ENCODE measurements around the gene MAGI2.

Gene MAGI2

DNA sequence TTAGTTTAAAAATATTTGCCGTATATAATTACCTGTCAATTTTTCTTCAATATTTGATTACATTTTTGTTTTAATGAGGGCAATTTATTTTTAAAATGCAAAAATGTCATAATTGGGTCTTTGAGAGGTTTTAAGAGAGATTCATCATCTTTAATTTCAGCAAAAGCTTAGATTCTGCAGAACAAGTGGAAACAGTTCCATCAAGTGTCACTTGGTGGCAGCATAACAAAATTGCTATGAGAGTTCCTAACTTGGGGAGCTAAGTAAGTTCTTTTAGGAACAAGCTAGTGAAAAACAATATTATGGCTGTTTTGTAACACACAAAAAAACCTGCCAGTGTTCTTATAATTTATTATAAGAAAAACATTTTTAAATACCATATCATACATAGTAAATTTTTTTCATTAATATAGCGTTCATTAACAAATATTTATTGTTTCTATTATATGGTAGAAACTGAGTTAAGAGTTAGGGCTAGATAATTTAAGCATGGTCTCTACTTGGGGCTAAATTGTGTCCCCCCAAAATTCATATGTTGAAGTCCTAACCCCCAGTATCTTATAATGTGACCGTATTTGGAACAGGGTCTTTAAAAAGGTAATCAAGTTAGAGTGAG is 155.2 kb downstream of the MAGI2 start:
- in situ Hi-C loops (cut with HindIII; ENCODE audit: low sequenced_read_pairs): no loop called here
- TF ChIP-seq, protein P1, sequence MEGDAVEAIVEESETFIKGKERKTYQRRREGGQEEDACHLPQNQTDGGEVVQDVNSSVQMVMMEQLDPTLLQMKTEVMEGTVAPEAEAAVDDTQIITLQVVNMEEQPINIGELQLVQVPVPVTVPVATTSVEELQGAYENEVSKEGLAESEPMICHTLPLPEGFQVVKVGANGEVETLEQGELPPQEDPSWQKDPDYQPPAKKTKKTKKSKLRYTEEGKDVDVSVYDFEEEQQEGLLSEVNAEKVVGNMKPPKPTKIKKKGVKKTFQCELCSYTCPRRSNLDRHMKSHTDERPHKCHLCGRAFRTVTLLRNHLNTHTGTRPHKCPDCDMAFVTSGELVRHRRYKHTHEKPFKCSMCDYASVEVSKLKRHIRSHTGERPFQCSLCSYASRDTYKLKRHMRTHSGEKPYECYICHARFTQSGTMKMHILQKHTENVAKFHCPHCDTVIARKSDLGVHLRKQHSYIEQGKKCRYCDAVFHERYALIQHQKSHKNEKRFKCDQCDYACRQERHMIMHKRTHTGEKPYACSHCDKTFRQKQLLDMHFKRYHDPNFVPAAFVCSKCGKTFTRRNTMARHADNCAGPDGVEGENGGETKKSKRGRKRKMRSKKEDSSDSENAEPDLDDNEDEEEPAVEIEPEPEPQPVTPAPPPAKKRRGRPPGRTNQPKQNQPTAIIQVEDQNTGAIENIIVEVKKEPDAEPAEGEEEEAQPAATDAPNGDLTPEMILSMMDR (IDR thresholded peaks at IDR 0.05; ENCODE audit: low read depth, low read length, missing control alignments): peak; percentile 74
- DNase-seq (ENCODE audit: low read depth): peak; percentile 58
- no peak overlapping the region for H3K4me3 ChIP-seq (ENCODE audit: low read depth, low read length)

- no peak for DNase-seq (ENCODE audit: low read depth)
- TF ChIP-seq, protein P1 (IDR thresholded peaks at IDR 0.05; ENCODE audit: low read depth, low read length, missing control alignments): no peak
- no peak overlapping the region for H3K4me3 ChIP-seq (ENCODE audit: low read depth, low read length)
- in situ Hi-C loops (cut with HindIII; ENCODE audit: low sequenced_read_pairs): no loop called here
Measured at GRCh38 chr7:79296553-79297320, 156.7 kb downstream of the MAGI2 start.

GRCh38 chr7:79293655-79294142 is 159.8 kb downstream of the MAGI2 start:
- no peak for DNase-seq (ENCODE audit: low read depth)
- in situ Hi-C loops (cut with HindIII; ENCODE audit: low sequenced_read_pairs): no loop called here
- TF ChIP-seq, protein P1 (IDR thresholded peaks at IDR 0.05; ENCODE audit: low read depth, low read length, missing control alignments): no peak
- no peak overlapping the region for H3K4me3 ChIP-seq (ENCODE audit: low read depth, low read length)

GRCh38 chr7:79292834-79293233 is 160.6 kb downstream of the MAGI2 start:
- in situ Hi-C loops (cut with HindIII; ENCODE audit: low sequenced_read_pairs): no loop called here

GRCh38 chr7:79291498-79291865 is 162.0 kb downstream of the MAGI2 start:
- in situ Hi-C loops (cut with HindIII; ENCODE audit: low sequenced_read_pairs): no loop called here
- H3K4me3 ChIP-seq (ENCODE audit: low read depth, low read length): no peak overlapping the region
- DNase-seq (ENCODE audit: low read depth): no peak
- TF ChIP-seq, protein P1 (IDR thresholded peaks at IDR 0.05; ENCODE audit: low read depth, low read length, missing control alignments): no peak

More at GRCh38 chr7:79292834-79293233, 160.6 kb downstream of the MAGI2 start:
- TF ChIP-seq, protein P1 (IDR thresholded peaks at IDR 0.05; ENCODE audit: low read depth, low read length, missing control alignments): no peak
- no peak overlapping the region for H3K4me3 ChIP-seq (ENCODE audit: low read depth, low read length)
- DNase-seq (ENCODE audit: low read depth): no peak

DNA sequence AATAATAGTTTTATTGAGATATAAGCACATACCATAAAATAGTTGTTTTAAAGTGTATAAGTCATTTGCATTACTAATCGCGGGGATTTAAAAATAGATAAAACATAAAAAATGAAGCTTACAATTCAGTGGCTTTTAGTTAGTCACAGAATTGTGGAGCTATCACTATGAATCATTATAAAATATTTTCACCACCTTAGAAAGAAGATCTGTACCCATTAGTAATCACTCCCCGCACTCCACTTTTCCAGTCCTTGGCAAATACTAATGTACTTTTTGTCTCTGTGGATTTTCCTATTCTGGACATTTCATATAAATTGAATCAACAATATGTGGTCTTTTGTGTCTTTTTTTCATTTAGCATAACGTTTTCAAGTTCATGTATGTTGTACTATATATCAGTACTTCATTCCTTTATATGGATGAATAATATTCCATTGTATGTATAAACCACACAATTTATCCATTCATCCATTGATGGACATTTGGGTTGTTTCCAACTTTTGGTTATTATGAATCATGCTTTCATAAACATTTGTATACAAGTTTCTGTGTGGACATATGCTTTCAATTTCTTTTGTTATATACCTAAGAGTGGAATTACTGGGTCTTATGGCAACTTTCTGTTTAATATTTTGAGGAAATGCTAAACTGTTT is 162.5 kb downstream of the MAGI2 start:
- in situ Hi-C loops (cut with HindIII; ENCODE audit: low sequenced_read_pairs): no loop called here
- TF ChIP-seq, protein P1 (IDR thresholded peaks at IDR 0.05; ENCODE audit: low read depth, low read length, missing control alignments): no peak
- no peak overlapping the region for H3K4me3 ChIP-seq (ENCODE audit: low read depth, low read length)
- DNase-seq (ENCODE audit: low read depth): no peak

All from astrocyte of the cerebellum (primary cell).